Smooth muscle cell of bladder (primary cell): Measurements from ENCODE around the gene TMED8. TPM values are rescaled to one million over a fixed set of nuclear protein-coding genes. Genes with fewer than 3 reads are reported as not detected.

Source experiments
- total RNA-seq: library from RNA; depleted of rRNA; stranded (reverse); fragments of >200 nt; gene quantifications from 2 replicates; pipeline ENCODE4 v1.2.3, GENCODE V29; 2014

Gene TMED8
- total RNA-seq = 9.7 and 9.8 TPM in 2 replicates

GRCh38 chr14:77376771-77377501, at the start of gene TMED8, which contains the start of gene SAMD15:
Gene TMED8 (minus strand): TSS chr14:77377094. CDS start chr14:77377053, 41 bp downstream.
Gene SAMD15 (plus strand): TSS chr14:77377379. CDS start chr14:77377419, 40 bp downstream.

GRCh38 chr14:77423423-77423822, 46.5 kb upstream of the TMED8 start, which contains the start of gene NOXRED1:
Gene NOXRED1 (minus strand): TSS chr14:77423523. CDS start chr14:77422889, 634 bp downstream.

GRCh38 chr14:77320238-77320935, 56.5 kb downstream of the TMED8 start, which contains the start of gene POMT2:
Gene POMT2 (minus strand): TSS chr14:77320883. CDS start chr14:77320681, 202 bp downstream.

Other genes starting within 250 kb of the TMED8 start
- not detected in 2 replicates for gene ZDHHC22, start 235.3 kb downstream of the TMED8 start, total RNA-seq
- 0.65 and 0.71 TPM in 2 replicates for gene TMEM63C, start 195.3 kb downstream of the TMED8 start, total RNA-seq
- gene NGB, start 105.9 kb downstream of the TMED8 start, total RNA-seq = not detected in 2 replicates
- 9.0 and 9.9 TPM in 2 replicates for gene POMT2, start 56.2 kb downstream of the TMED8 start, total RNA-seq
- 24.4 and 48.8 TPM in 2 replicates for gene GSTZ1, start 56.1 kb downstream of the TMED8 start, total RNA-seq
- gene SAMD15, start 285 bp upstream of the TMED8 start, total RNA-seq = 3.1 TPM in 2 replicates
- gene NOXRED1, start 46.4 kb upstream of the TMED8 start, total RNA-seq = 0.09 and 0.14 TPM in 2 replicates
- 27.7 and 27.8 TPM in 2 replicates for gene VIPAS39, start 80.5 kb upstream of the TMED8 start, total RNA-seq
- 95.4 and 136 TPM in 2 replicates for gene AHSA1, start 81.0 kb upstream of the TMED8 start, total RNA-seq
- 0.14 and 0.55 TPM in 2 replicates for gene ISM2, start 121.7 kb upstream of the TMED8 start, total RNA-seq
- gene SPTLC2, start 239.5 kb upstream of the TMED8 start, total RNA-seq = 15.8 and 17.5 TPM in 2 replicates